IPS-18c (cell line): ENCODE measurements around the gene MYCBPAP.
A peak's percentile ranks its signal among the peaks of the same experiment; 100 is the strongest.

Experiments
- H3K4me3 ChIP-seq: 2 replicates; pipeline ENCODE4 v1.7.0; 2013; ENCODE audit warnings: low read depth, mild to moderate bottlenecking, low read length, moderate library complexity; ENCODE audit not compliant: insufficient read depth
- H3K9me3 ChIP-seq: one replicate; pipeline ENCODE4 v1.6.1; 2013; ENCODE audit warnings: mild to moderate bottlenecking, low read length, moderate library complexity; ENCODE audit not compliant: control insufficient read depth, insufficient read depth

Gene MYCBPAP

DNA sequence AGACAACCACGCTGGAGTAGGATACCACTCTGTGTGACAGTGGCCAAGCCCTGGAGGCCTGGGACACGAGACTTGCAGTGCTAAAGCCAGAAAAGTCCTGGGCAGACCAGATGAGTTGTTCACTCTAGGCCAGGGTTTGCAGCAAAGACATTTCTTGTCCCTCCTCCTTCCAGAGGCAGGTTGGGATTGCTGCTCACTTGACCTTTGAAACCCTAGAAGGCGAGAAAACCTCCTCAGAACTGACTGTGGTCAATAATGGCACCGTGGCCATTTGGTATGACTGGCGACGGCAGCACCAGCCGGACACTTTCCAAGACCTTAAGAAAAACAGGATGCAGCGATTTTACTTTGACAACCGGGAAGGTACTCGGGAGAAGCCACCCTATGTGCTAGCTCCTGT, 14.5 kb downstream of the MYCBPAP start:
- Histone ChIP-seq H3K9me3 (no peaks in the 10 kb centered on the region), H3K4me3 (no peak overlapping the region)

DNA sequence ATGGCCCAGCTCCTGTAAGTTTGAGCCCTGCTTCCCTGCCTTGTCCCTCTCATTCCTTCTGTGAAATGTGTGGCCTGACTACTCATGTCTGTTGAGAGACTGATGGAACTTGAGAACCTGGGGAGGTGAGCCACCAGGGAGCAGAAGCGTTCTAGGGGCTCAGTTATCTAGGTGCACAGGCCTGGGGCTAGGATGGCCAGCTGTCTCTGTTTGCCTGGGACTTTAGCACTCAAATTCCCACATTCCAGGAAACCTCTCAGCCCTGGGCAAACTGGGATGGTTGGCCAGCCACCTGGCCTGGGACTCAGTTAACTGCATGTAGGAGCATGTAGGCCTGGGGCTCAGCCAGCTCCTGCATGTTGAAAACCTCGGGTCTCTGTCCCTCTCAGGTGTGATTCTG, 15.0 kb downstream of the MYCBPAP start:
- no peak overlapping the region for H3K4me3 ChIP-seq
- H3K9me3 ChIP-seq, result no peaks in the 10 kb centered on the region

DNA sequence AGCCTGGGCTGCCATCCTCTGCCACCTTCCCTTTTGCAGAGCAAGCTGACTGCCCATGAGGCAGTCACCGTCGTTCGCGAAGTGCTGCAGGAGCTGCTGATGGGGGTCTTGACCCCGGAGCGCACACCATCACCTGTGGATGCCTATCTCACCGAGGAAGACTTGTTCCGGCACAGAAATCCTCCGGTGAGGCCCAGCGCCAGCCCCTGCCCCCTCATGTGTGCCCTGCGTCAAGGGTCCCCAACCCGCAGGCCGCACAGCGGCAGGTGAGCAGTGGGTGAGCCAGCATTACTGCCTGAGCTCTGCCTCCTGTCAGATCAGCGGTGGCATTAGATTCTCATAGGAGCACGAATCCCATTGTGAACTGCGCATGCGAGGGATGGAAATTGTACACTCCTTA, 16.6 kb downstream of the MYCBPAP start:
- Histone ChIP-seq H3K9me3 (no peaks in the 10 kb centered on the region), H3K4me3 (no peak overlapping the region)

DNA sequence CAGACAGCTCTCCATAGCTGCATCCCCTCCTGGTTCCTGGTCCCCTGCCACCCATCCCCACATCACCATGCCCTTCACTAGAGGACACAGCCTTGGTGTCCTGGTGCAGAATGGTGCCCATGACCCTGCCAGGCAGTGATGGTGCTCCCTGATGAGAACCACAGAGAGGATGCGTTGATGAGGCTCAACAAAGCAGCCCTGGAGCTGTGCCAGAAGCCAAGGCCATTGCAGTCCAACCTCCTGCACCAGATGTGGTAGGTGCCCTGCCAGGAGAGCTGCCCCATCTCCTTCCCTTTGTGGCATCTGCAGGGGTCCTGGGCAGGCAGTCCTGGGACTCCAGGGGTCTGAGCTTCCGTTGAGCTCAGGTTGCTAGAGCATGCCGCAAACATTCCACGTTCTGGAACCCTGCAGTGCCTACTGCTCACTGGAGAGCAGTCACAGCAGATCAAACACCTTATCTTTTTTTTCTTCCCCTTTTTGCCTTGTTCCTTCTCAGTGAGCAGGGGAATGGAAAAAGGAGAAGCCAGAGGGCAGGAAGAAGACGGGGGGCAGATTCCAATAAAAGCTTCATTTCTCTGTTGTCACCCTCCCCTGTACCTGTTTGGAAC, 19.0 kb downstream of the MYCBPAP start:
- no peaks in the 10 kb centered on the region for H3K9me3 ChIP-seq
- no peak overlapping the region for H3K4me3 ChIP-seq

DNA sequence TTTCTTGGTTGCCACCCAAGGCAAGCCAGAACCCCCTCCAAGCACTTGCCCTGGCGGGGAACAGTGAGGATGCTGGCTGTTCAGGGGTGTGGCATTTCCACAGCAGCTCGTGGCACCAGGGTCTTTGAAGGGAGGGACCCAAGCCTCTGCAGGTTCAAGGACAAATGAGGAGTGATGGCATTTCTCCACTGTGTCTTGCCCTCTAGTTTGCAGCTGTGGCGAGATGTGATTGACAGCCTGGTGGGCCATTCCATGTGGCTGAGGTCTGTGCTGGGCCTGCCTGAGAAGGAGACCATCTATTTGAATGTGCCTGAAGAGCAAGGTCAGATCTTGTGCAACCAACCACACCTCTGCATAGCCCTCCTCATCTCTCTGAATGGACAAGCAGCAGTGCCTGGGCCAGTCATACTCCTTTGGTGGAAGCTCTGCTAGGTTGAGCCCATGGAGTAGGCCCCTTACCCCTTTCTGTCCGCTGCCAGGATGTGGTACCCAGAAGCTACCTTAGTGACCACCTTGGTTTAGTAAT, 19.8 kb downstream of the MYCBPAP start:
- no peaks in the 10 kb centered on the region for H3K9me3 ChIP-seq
- no peak overlapping the region for H3K4me3 ChIP-seq

DNA sequence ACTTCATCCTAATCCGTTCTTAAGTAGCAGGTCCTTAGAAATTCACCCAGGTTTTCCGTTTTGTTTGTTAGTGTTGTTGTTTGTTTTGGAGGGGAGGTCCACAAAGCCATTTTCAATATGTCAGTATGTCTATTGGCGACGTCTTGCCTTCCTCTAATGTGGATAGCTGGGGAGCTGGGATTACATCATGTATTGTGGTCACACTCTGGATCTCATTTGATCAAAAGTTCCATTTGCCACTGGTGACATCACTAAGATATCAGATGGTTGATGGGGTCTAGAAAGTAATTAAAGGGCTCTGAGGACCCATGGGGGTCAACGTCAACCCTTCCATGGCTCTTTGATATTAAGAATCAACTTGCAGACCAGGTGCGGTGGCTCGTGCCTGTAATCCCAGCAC, 21.6 kb downstream of the MYCBPAP start:
- H3K9me3 ChIP-seq, result no peaks in the 10 kb centered on the region
- H3K4me3 ChIP-seq, result no peak overlapping the region

DNA sequence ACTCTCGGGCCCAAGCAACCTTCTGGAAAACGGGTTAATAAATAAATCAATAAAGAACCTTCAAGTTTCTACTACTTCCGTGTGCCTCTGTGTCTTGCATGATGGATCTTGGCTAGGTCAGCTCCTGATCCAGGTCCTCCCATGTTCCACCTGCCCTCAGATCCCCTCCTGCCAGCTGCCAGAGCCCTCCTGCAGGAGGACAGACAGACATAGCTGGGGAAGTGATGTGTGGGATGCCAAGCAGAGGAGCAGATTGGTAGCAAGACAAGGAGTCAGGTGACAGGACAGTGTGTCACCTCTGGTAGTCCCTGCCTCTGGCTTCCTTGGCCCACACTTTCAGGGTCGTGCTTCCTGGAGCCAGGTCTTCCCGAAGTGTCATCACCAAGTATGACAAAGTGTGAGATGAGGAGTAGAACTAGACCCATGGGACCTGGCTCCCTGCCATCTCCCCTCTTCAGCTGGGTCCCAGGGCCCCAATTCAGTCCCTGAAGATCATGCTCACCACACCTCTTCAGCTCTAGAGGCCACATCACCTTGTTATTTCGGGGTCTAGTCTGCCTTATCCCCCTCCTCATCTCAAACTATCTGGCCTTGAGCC, 23.3 kb downstream of the MYCBPAP start:
- H3K9me3 ChIP-seq, result no peaks in the 10 kb centered on the region
- H3K4me3 ChIP-seq, result no peak overlapping the region

DNA sequence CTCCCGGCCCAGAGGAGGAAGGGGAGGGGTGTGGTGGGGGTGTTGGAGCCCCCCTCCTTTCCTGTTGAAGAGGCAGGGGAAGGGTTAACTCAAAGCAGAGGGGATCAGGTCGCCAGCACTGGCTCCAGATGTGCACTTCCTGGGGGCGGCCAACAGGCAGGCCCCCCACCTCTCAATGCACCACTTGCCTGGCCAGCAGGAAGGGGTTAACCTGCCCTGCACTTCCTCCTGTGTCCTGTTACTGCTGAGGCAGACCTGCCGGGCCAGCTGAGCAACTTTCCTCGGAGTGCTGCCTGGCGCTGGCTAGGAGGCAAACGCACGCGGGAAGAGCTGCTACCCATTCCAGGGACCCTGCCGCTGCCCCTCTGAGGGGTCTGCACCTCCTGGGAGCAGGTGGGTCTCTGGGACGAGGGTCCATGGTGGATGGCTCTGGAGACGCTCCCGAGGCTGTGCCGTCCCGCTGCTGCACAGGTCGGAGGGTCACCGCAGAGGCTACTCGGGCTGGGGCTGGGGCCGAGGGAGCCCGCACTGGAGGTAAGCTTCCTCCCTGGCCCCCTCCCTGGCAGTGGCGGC, 24.3 kb downstream of the MYCBPAP start, which contains the start of gene EPN3:
EPN3 (plus strand) TSS at position 284 of the 573 bp plus-strand sequence. CDS start 3,822 bp downstream, outside the sequence.
- Histone ChIP-seq H3K4me3 (peak within 1 kb of the TSS; percentile 71), H3K9me3 (no peaks in the 10 kb centered on the region)

DNA sequence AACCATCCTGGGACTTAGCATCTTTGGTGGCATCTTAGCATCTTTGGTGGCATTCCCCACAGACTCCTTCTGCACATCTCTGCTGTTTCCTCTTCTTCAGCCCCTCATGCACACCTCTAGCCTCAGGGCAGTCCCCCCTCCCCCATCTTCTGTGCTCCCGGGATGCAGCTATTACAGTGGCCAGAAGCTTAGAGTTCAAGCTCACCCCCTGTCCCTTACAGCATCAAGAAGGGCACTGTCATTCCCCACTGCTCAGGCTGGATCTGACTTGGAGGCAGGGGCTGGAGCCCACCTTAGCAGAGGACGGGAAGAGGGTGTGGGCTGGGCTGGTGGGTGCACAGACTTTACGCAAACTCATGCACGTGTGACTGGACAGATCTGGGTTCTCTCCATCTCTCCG, 24.9 kb downstream of the MYCBPAP start:
- peak overlapping the region; percentile 71 for H3K4me3 ChIP-seq

DNA sequence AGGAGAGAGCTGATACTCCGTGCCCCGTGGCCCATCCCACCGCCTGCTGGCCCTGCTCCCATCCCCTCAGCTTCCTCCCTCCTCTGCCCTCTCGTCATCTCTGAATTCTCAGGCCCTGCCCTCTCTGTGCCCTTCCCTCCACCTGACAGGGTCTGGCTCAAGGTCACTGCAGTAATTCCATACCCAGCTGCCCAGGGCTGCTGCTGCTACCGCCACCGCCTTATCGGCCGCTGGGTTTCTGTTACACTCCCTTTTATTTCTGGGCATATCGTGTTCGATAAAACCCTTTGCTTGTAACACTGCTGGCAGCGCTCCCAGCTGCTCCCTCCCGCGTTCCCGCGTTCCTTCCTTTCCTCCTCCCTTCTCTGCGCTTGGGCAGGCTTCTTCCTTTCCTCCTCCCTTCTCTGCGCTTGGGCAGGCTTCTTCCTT, 25.5 kb downstream of the MYCBPAP start:
- Histone ChIP-seq H3K9me3 (no peaks in the 10 kb centered on the region), H3K4me3 (peak overlapping the region; percentile 71)

More for the DNA sequence above, 24.9 kb downstream of the MYCBPAP start:
- no peaks in the 10 kb centered on the region for H3K9me3 ChIP-seq

DNA sequence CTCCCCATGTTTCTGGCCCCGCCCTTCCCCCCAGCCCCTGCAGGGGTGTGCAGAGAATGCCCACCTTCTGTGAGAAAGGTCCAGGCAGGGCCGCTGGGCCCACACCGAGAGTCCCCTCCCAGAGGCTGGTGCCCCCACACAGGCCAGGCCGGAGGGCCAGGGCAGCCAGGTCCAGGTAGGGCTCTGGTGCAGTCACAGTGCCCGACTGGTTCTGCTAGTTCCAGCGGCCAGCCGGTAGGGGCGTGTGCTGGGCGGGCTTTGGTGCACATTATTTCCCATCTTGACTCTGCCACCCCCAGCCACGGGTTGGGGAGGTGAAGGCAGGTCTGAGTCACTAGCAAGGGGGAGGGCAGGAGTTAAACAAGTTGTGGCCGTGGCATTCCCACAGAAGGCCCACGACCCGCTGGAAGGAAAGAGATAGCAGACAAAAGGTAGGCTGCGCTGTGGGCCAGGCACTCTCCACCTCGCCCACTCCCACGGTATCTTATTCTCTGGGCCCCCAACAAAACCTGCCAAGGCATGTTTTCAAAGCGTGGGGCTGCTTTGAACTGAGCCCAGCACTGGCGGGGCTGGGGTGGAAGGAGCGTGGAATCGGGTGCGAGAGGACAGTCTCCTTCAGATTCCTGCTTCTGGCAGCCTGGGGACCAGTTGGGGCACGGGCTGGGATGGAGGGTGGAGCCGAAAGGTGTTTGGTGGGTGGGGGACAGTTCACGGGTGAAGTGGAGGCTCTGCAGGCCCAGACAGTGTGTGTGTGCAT, 26.2 kb downstream of the MYCBPAP start:
- peak overlapping the region; percentile 36 for H3K4me3 ChIP-seq
- no peaks in the 10 kb centered on the region for H3K9me3 ChIP-seq

DNA sequence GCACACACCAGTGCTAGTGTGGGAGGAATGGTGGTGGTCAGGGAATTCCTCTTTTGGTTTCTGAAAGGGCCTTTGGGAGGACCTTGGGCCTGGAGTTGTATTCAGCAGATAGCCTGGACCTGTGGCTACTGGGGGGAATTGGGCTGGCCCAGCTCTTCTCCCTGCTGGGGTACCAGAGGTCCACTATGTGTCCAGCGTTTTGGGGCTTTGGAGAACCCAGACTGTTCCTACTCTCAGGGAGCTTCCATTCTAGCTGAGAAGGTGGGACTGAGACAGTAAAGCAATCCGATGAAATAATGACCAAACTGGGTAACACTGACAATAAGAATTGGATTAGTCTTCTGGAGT, 26.7 kb downstream of the MYCBPAP start:
- H3K4me3 ChIP-seq, result no peak overlapping the region

DNA sequence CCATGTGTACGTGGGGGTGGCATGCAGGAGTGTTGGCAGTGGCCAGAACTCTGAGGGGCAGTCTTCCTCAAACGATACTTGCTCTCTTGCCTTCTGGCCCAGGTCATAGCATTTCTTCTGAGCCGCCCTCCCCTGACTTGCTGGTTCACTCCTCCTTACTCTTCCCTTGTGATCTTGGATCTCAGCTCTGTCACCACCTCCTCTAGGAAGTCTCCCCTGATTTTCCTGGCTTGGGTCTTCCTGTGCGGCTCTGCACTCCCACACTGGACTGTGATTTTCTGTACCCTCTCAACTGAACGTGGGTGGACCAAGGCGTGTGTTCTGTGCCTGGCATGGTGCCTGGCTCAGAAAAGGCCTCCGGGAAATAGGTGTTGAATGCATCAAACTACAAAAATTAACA, 27.2 kb downstream of the MYCBPAP start:
- Histone ChIP-seq H3K9me3 (no peaks in the 10 kb centered on the region), H3K4me3 (no peak overlapping the region)

More for the DNA sequence above, 26.7 kb downstream of the MYCBPAP start:
- no peaks in the 10 kb centered on the region for H3K9me3 ChIP-seq

DNA sequence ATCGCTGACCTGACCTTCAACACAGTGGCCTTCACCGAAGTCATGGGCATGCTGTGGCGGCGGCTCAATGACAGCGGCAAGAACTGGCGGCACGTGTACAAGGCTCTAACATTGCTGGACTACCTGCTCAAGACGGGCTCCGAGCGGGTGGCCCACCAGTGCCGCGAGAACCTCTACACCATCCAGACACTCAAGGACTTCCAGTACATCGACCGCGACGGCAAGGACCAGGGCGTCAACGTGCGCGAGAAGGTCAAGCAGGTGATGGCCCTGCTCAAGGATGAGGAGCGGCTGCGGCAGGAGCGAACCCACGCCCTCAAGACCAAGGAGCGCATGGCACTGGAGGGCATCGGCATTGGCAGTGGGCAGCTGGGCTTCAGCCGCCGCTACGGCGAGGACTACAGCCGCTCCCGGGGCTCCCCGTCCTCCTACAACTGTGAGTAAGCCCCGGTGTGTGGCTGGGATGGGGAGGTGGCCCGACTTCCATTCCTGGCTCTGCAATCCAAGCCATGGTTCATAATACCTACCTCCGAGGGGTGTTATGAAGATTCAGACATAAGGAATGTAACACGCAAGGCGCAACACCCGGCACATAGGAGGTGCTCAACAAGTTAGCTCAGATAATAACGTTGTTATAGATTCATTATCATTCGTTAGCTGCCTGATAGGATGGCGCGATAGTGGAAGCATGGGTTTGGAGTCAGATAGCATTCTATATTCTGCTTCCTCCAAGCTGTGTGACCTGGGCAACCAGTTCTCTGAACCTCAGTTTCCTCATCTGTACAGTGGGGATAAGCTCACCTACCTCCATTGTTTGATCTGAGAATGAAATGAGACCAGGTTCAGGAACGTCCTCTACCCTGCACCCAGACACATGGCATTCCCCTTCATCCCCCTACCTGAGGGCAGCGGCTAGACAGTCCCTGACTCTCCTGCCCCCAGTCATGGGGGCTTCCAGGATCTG, 28.7 kb downstream of the MYCBPAP start:
- H3K9me3 ChIP-seq, result no peaks in the 10 kb centered on the region
- H3K4me3 ChIP-seq, result no peak overlapping the region

DNA sequence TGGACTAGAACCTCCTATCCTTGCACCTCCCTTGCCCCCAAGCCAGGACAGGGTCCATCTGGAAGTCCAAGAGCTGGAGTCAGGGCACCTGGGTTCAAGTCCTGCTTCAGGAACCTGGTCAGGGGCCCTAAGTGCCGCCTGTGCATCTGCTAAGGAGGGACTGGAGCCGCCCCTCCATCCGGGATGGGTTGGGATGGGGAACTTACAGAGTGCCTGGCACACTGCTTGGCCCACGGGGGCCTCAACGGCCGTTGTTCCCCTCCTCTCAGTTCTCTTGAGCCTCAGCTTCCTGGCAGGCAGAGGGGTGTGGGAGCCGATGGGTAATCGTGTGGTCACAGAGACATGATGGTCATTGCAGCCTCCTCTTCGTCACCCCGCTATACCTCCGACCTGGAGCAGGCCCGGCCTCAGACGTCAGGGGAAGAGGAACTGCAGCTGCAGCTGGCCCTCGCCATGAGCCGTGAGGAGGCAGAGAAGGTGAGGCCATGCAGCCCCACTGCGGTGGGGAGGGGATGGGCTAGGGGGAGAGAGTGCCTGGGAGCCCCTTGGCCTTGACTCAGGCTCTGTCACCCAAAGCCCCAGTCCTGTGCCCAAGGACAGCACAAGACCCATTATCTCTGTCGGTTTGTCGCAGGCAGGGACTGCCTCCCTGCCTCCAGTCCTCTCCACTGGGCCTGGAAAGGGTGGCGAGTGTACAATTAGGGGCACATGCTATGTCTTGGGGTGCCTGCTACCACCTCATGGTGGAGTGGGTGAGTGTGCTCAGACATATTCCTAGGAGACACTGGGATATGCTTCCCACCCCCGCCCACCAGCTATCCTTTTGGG, 29.7 kb downstream of the MYCBPAP start:
- no peak overlapping the region for H3K4me3 ChIP-seq
- no peaks in the 10 kb centered on the region for H3K9me3 ChIP-seq
